COR-L47 (cell line): ENCODE measurements around the gene ADIRF.
"Not testable (repeated sequence)": the region's sequence is repeated elsewhere in the genome, so short reads cannot be mapped to it uniquely, and the experiment has no call there.

Source experiments
- DNase-seq: peaks from one replicate; lab custom pipeline; 2025; lab: John Stamatoyannopoulos, UW

The ADIRF gene

GRCh38 chr10:86960863-86961434, 7.3 kb upstream of the ADIRF start:
- DNase-seq: no peak

- no peak for DNase-seq
Measured at GRCh38 chr10:86961481-86962091, 6.7 kb upstream of the ADIRF start.

- no peak for DNase-seq
Measured at GRCh38 chr10:86962136-86962980, 5.9 kb upstream of the ADIRF start.

- DNase-seq: no peak
Measured at GRCh38 chr10:86962981-86963310, 5.3 kb upstream of the ADIRF start.

GRCh38 chr10:86963341-86963919, 4.9 kb upstream of the ADIRF start:
- no peak for DNase-seq

GRCh38 chr10:86964061-86964846, 4.0 kb upstream of the ADIRF start:
- DNase-seq: no peak

- DNase-seq: no peak
Measured at GRCh38 chr10:86964847-86965190, 3.5 kb upstream of the ADIRF start.

GRCh38 chr10:86965986-86966654, 2.2 kb upstream of the ADIRF start:
- no peak for DNase-seq

- no peak for DNase-seq
Measured at GRCh38 chr10:86967481-86967941, 771 bp upstream of the ADIRF start.

- DNase-seq: no peak
Measured at GRCh38 chr10:86968994-86969355, 693 bp downstream of the ADIRF start.

- DNase-seq: no peak
Measured at GRCh38 chr10:86969421-86970041, 1.2 kb downstream of the ADIRF start.

GRCh38 chr10:86970162-86970981, 2.1 kb downstream of the ADIRF start:
- DNase-seq: no peak

- DNase-seq: no peak
Measured at GRCh38 chr10:86970982-86971231, 2.6 kb downstream of the ADIRF start.

- DNase-seq: no peak
Measured at GRCh38 chr10:86971232-86971991, 3.1 kb downstream of the ADIRF start.

GRCh38 chr10:86972613-86973380, 4.5 kb downstream of the ADIRF start:
- no peak for DNase-seq

- DNase-seq: no peak
Measured at GRCh38 chr10:86974484-86974883, 6.2 kb downstream of the ADIRF start.

GRCh38 chr10:86976362-86977056, 8.2 kb downstream of the ADIRF start:
- no peak for DNase-seq

- DNase-seq: not testable (repeated sequence)
Measured at GRCh38 chr10:86978457-86978856, 10.2 kb downstream of the ADIRF start.
